Activated CD8-positive, alpha-beta memory T cell treated with anti-CD3 and anti-CD28 coated beads, Interleukin-2, amount 50 U/mL, for 48 hours (primary cell): Measurements from ENCODE around the gene PRKCB.
A peak's percentile ranks its signal among the peaks of the same experiment; 100 is the strongest.

Experiments used
- DNase-seq: peaks from one replicate; pipeline ENCODE4 v3.0.0-alpha.2; 2020

Gene PRKCB

DNA sequence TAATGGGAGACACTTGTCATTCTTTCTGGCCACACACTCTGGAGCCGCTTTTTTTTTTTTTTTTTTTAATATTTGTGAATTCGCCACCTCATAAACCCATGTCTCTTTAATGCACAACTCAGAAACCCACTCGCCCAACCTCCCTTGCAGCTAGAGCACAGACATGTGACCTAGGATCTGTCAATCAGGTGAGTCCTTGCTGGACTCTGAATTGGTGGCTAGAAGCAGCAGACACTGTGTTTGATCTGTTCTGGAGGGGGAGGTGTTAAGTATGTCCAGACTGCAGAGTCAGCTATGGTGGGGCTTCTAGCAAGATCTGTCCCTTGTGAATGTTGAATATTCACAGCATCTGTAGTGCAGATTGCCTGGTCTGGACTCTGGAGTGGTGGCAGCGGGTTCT lies 112.1 kb downstream of the PRKCB start:
- DNase-seq: no peak

GRCh38 chr16:23948949-23949411 lies 113.2 kb downstream of the PRKCB start:
- no peak for DNase-seq

DNA sequence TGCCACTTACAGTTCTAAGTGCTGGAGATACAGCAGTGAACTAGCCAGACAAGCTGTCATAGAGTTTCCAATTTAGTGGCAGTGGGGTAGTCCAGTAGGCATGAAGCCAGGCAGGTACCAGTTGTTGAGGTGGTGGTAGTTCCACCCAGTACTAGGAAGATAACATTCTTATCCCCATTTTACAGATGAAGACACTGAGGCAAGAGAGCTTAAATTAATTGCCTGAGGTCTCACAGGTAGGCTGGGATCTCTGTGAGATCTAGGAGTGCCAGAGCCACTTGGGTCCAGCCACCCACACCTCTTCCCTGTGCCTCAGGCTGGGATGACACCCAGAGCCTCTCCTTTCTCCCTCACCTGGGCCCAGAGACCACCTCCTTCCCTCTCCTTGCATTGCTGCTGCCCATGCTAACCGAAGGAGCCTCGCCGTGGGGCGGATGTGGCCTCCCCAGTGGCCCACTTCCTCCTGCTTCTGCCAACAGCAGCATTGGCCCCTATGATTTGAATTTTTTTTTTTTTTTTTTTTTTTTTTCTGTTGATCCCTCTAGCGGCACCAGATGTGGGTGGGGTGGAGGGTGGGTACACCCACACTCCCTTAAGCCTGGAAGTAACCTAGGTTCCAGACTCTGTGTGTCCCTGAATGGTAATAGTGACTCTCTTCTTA lies 114.0 kb downstream of the PRKCB start:
- DNase-seq: peak; percentile 77

DNA sequence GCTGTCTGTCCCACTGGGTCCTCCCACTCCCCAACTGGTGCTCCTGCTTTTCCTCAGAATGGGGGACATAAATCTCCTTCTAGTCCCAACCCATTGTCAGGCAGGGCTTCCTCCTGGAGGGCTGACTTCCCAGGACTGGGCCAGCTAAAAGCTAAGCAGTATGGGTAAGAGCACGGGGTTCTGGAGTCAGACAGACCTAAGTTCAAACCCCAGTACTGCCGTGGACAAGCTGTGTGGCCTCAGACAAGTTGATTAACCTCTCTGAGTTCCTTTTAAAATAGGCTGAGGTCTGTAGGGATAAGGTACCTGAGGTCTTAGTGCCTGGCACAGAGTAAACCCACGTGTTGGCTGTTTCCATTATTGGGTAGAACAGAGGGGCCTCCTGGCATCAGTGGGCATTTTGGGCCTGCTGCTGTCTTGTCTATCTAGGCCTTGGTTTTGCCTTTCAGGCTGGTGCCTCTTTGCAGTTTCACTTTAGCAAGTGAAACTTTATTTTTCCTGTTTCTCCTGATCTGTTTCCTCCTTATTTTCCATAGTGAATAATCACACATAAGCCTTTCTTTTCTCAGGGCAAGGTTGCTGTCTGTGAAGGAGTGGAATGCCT lies 114.6 kb downstream of the PRKCB start:
- DNase-seq: no peak

GRCh38 chr16:23950898-23951297 lies 115.1 kb downstream of the PRKCB start:
- no peak for DNase-seq

- peak; percentile 66 for DNase-seq
Observed at GRCh38 chr16:23952128-23952970, 116.6 kb downstream of the PRKCB start.

DNA sequence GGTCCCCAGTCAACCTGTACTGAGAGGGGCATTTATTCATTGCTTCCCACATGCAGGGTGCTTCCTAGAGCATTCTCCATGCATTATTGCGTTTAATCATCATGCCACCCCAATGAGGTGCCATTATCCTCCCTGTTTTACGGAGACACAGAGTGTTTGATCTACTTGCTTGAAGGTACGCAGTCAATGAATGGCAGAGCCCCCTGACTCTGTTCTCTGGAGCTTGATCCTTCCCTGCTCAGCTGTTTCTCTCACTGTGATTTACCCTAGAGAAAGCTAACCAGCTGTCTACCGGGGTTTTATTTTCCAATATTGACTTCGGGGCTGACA lies 117.2 kb downstream of the PRKCB start:
- no peak for DNase-seq

DNA sequence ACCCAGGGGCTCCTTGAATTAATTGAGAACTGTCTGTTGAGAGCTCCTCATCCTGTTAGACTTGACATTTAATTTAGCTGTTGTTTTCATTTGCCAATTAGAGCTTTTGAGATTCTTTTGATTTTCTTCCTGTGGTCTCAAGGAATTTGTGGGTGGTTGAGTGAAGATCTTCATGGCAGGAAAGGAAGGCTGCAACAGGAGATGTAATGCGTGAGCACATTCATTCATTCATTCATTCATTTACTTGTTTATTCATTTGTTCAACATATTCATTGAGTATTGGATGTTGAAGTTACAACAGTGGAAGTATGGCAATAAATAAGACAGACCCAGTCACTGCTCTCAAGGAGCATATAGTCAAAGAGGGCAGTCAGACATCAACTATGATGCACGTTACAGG lies 117.7 kb downstream of the PRKCB start:
- DNase-seq: no peak

- no peak for DNase-seq
Observed at GRCh38 chr16:23955088-23955487, 119.3 kb downstream of the PRKCB start.

- DNase-seq: no peak
Observed at GRCh38 chr16:23957287-23957686, 121.5 kb downstream of the PRKCB start.

- no peak for DNase-seq
Observed at GRCh38 chr16:23959072-23959751, 123.4 kb downstream of the PRKCB start.

DNA sequence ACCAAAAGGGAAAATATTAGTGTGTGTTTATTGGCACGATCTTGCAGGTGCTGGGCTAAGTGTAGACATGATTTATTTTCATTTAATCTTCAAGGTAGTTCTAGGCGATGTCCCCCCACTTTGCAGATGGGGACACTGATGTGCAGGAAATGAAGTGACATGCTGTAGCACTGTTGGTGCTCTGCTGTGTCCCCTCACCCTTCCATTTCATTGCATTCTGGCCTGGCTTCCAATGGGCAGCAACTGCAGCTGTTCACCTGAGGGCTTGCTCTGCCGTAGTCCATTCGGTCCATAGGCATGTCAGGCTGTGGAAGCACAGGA lies 123.9 kb downstream of the PRKCB start:
- DNase-seq: no peak

GRCh38 chr16:23960081-23960885 lies 124.5 kb downstream of the PRKCB start:
- no peak for DNase-seq

GRCh38 chr16:23962001-23962400 lies 126.2 kb downstream of the PRKCB start:
- DNase-seq: peak; percentile 74

DNA sequence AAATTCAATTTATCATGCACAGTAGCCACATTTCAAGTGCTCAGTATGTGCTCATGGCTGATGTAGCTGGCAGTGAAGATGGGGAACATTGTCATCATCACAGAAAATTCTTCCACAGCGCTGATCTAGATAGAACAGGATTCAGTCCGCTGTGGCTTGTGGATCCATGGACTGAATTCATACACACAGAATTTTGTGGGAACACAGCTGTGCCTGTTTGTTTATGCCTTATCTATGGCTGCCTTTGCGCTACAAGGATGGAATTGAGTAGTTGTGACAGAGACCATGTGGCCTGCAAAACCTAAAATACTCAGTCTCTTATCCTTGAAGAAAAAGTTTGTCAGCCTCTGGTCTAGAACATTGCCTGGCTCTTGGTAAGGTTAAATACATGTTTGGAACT lies 128.4 kb downstream of the PRKCB start:
- no peak for DNase-seq

- DNase-seq: no peak
Observed at GRCh38 chr16:23965137-23965733, 129.5 kb downstream of the PRKCB start.

DNA sequence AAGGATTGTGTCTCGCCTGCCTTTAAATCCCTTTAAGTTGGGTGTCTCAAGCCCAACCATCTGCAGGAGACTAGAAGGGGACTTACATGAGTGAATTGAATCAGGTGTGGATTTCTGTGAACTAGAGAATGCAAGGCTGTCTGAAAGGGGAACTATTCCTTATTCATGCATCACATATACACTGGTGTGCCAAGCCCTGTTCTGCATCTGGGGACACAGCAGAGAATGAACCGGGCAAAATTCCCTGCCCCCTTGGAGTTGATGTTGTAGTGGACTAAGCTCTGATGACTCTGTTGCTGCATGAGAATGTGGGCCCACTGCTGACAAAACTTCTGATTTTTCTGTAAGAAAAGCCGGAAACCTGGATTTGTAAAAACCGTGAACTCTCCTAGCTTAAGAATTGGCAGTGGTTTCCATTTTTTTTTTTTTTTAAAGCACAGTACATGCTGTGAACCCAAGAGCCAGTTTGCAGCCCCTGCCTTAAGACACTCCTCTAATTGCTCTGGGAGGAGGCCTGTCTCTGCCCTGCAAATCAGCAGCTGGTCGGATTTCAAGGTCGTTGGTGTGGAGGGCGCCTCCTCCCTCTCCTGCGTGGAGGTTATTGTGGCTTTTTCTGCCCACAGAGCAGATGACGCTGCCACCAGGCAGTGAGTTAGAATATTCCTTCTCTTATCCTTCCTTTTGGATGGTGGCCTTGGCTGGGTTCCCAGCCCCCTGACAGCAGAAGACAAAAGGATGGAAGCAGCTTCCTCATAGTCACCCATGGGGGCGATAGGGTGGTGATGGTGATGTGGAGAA lies 131.0 kb downstream of the PRKCB start:
- DNase-seq: no peak

DNA sequence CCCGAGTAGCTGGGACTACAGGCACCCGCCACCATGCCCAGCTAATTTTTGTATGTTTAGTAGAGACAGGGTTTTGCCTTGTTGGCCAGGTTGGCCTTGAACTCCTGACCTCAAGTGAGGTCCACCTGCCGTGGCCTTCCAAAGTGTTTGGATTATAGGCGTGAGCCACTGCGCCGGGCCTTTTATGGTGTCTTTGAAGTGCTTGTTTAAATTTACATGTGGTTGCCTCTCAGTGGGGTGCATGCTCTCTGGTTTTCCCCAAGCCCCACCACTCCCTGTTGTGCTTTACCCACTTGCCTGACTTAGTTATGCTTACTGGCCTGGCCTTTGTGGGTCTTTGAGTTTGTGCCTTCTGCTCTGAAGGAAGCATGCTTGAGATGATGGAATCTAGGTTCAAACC lies 132.0 kb downstream of the PRKCB start:
- no peak for DNase-seq

DNA sequence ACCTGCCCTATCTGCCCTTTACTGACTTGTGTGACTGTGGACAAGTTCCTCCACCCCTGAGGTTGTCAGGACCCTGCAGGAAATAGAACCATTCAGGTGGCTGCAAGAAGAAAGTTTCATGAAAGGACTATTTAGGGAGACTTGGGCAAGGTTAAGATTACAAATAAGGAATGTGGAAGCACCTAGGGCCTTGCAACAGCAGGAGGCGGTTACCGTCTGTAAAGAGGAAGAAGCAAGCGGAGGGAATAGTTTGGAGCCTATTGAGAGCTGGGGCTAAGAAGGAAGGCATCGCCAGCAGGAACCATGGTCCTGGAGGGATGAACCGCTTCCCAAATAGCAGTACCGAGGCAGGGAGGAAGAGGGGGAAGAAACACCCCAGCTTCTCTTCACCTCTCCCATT lies 132.4 kb downstream of the PRKCB start:
- DNase-seq: no peak

- DNase-seq: no peak
Observed at GRCh38 chr16:23969468-23970297, 133.9 kb downstream of the PRKCB start.

GRCh38 chr16:23974223-23974622 lies 138.4 kb downstream of the PRKCB start:
- DNase-seq: no peak
